A673 (cell line): ENCODE results near the gene GRID1. TPM values are rescaled to one million over a fixed set of nuclear protein-coding genes. Genes with fewer than 3 reads are reported as not detected.

ENCODE experiments used
- BruUV-seq: library from RNA; stranded (reverse); fragments of 400-500 nt; replicated peaks from 2 replicates; lab custom pipeline; 2021; lab: Mats Ljungman, UMichigan
- CTCF ChIA-PET: fragments of 300-600 bp; sonication (Branson Sonifier 250); formaldehyde crosslinking; loops from one replicate; lab custom pipeline; 2022; ENCODE audit warnings: antibody characterized with exemption; lab: Charles Lee
- POLR2A ChIA-PET: fragments of 300-600 bp; sonication (Branson Sonifier 250); formaldehyde crosslinking; loops from one replicate; lab custom pipeline; 2022; ENCODE audit warnings: antibody characterized with exemption; ENCODE audit not compliant: low non-redundant PET; lab: Charles Lee
- DNase-seq: peaks from one replicate; pipeline ENCODE4 v3.0.0-alpha.2; 2015; ENCODE audit warnings: low spot score
- H3K27ac ChIP-seq: fragments of 200-600 bp; sonication (generic); 2 replicates; pipeline ENCODE4 v1.5.1; 2016; ENCODE audit warnings: mixed run types, low read depth, mild to moderate bottlenecking, mixed read lengths, antibody characterized with exemption, low read length; ENCODE audit not compliant: poor library complexity, severe bottlenecking
- H3K27me3 ChIP-seq: fragments of 200-600 bp; sonication (generic); replicated peaks from 2 replicates; pipeline ENCODE4 v1.6.1; 2017; ENCODE audit warnings: mixed run types, low read depth, mild to moderate bottlenecking, mixed read lengths, antibody characterized with exemption, low read length; ENCODE audit not compliant: insufficient read depth, poor library complexity
- H3K36me3 ChIP-seq: fragments of 200-600 bp; sonication (generic); 2 replicates; pipeline ENCODE4 v1.6.1; 2016; ENCODE audit warnings: mixed run types, mild to moderate bottlenecking, mixed read lengths, antibody characterized with exemption, low read length; ENCODE audit not compliant: insufficient read depth, poor library complexity, severe bottlenecking
- H3K4me1 ChIP-seq: fragments of 200-600 bp; sonication (generic); 2 replicates; pipeline ENCODE4 v1.6.1; 2017; ENCODE audit warnings: mixed run types, mild to moderate bottlenecking, mixed read lengths, antibody characterized with exemption, low read length; ENCODE audit not compliant: insufficient read depth, poor library complexity, severe bottlenecking
- H3K4me3 ChIP-seq: fragments of 200-600 bp; sonication (generic); 2 replicates; pipeline ENCODE4 v1.5.1; 2016; ENCODE audit warnings: low read depth, mixed run types, mild to moderate bottlenecking, mixed read lengths, low read length; ENCODE audit not compliant: poor library complexity, severe bottlenecking
- H3K9me3 ChIP-seq: fragments of 200-600 bp; sonication (generic); 2 replicates; pipeline ENCODE4 v1.6.1; 2016; ENCODE audit warnings: mixed run types, low read depth, mild to moderate bottlenecking, mixed read lengths, antibody characterized with exemption, low read length; ENCODE audit not compliant: poor library complexity, severe bottlenecking
- CTCF ChIP-seq: fragments of 300-800, 200-600 bp; sonication (generic); conservative IDR thresholded peaks from 2 replicates; pipeline ENCODE4 v1.5.1; 2017; ENCODE audit warnings: low read depth, mild to moderate bottlenecking, antibody characterized with exemption, low read length, moderate library complexity, mixed read lengths
- EZH2 ChIP-seq: fragments of 200-600 bp; sonication (generic); IDR thresholded peaks from 2 replicates; pipeline ENCODE4 v1.6.1; 2017; ENCODE audit warnings: borderline replicate concordance, low read depth, mild to moderate bottlenecking, mixed read lengths, antibody characterized with exemption, low read length; ENCODE audit not compliant: poor library complexity, severe bottlenecking
- intact Hi-C: fragments of 100-400 bp; cut with micrococcal nuclease; formaldehyde crosslinking; loops from one replicate; pipeline ENCODE4 v1.10.0; 2022; ENCODE audit not compliant: unreplicated experiment
- total RNA-seq: library from RNA; stranded (reverse); gene quantifications from 2 replicates; pipeline ENCODE4 v1.2.3, GENCODE V29; 2021

GRID1 gene
- total RNA-seq, 1 experiment from 2014 or later: not detected

GRCh38 chr10:86024281-86025041, 342.1 kb downstream of the GRID1 start:
- Histone ChIP-seq H3K36me3 (no peaks in the 10 kb centered on the region), H3K4me3 (no peak overlapping the region), H3K4me1 (no peaks in the 10 kb centered on the region), H3K27ac (no peak overlapping the region), H3K27me3 (no peaks in the 10 kb centered on the region), H3K9me3 (no peaks in the 10 kb centered on the region)
- CTCF ChIA-PET: no interaction called here
- intact Hi-C loops: no loop called here
- TF ChIP-seq EZH2: no peak
- no peak for TF ChIP-seq CTCF
- DNase-seq: no peak
- POLR2A ChIA-PET: no interaction called here
- BruUV-seq: no TSS peak

GRCh38 chr10:86023931-86024280, 342.7 kb downstream of the GRID1 start:
- Histone ChIP-seq H3K4me3 (no peak overlapping the region), H3K27me3 (no peaks in the 10 kb centered on the region), H3K4me1 (no peaks in the 10 kb centered on the region), H3K27ac (no peak overlapping the region), H3K36me3 (no peaks in the 10 kb centered on the region), H3K9me3 (no peaks in the 10 kb centered on the region)
- no peak for DNase-seq
- CTCF ChIA-PET: no interaction called here
- TF ChIP-seq CTCF (no peak), EZH2 (no peak)
- POLR2A ChIA-PET: no interaction called here
- BruUV-seq: no TSS peak
- intact Hi-C loops: no loop called here

GRCh38 chr10:86023336-86023735, 343.3 kb downstream of the GRID1 start:
- BruUV-seq: no TSS peak
- Histone ChIP-seq H3K4me3 (no peak overlapping the region), H3K27me3 (no peaks in the 10 kb centered on the region), H3K27ac (no peak overlapping the region), H3K36me3 (no peaks in the 10 kb centered on the region), H3K9me3 (no peaks in the 10 kb centered on the region), H3K4me1 (no peaks in the 10 kb centered on the region)
- TF ChIP-seq CTCF: no peak
- TF ChIP-seq EZH2: no peak
- DNase-seq: no peak
- POLR2A ChIA-PET: no interaction called here
- CTCF ChIA-PET: no interaction called here
- intact Hi-C loops: no loop called here
